HG03103 (cell line): ENCODE data around the gene ACTRT3.
A peak's percentile ranks its signal among the peaks of the same experiment; 100 is the strongest.
"Not testable (repeated sequence)": the region's sequence is repeated elsewhere in the genome, so short reads cannot be mapped to it uniquely, and the experiment has no call there.

Experiments
- ATAC-seq: cut with Tn5 transposase; IDR thresholded peaks from one replicate; pipeline ENCODE4 v1.9.1; 2021; ENCODE audit warnings: low read depth; ENCODE audit not compliant: unreplicated experiment

The ACTRT3 gene

DNA sequence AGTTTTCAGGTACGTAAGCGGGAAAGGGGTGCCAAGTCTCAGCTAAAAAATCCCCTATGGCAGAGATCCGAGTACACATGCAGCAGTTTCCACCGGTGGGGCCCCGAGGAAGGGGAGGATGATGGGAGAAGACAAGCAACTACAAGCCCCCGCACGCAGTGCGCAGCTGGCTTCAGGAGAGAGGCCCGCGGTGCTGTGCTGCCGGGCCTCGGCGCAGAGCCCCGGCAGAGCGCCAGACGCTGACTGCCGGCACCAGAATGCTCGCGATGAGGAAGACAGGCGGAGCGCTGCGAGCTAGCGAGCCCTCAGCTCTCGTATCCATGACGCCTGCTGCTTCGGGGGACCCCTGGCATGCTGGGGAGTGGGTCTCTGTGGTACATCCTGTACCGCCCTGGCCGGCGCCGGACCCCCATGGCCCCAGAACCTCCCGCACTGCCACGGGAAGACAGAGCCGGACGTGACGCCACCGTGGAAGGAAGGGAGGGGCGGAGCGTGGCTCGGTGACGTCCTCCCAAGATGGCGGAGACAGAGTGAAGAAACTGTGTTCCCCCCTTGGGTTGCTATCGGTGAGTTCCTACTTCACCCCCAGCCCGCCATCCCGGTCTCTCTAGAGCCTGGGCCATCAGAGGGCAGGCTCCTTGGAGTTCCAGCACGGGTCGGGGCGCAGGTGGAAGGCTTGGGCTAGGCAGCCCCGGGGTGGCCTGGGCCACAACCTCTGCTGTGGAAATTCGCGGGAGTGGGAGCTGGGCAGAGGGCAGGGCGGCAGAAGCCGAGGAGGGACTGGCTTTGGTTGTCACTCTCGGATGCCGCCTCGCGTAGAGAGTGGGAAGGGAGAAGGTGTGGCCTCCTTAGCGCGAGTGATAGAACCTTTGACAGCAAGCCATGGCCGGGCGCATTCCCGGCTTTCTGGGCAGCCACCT, 3.8 kb upstream of the ACTRT3 start, which contains the start of gene MYNN:
Gene MYNN, plus strand, starts transcription at position 500 of the 920 bp plus-strand sequence. CDS start 900 bp downstream, outside the sequence.
- ATAC-seq = peak; percentile 73

DNA sequence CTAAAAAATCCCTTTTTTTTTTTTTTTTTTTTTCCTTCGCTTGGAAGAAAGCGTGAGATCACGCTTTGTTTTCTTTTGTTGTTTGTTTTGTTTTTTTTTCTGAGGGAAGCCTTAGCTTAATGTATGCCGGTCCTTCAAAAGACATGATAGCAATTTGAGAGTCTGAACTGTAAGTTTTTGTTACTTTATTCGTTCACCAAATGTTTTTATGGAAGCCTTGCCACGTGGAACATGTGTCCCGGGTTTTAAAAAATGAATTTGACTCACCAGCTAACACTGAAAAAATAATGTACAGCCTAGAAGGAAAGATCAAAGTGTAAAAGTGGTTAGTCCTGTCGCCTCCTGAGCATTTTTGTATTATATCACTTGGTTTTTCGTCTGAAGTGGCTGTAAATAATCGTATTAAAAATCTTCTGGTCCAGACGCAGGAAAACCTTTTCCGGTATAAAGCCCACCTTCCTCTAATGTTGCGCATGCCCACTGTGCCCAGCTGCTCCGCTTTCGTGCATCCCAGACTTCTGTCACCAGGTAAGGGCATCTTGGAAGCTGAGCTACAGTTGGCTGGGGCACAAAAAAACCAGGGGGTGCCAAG, 3.0 kb upstream of the ACTRT3 start:
- ATAC-seq = peak; percentile 8

DNA sequence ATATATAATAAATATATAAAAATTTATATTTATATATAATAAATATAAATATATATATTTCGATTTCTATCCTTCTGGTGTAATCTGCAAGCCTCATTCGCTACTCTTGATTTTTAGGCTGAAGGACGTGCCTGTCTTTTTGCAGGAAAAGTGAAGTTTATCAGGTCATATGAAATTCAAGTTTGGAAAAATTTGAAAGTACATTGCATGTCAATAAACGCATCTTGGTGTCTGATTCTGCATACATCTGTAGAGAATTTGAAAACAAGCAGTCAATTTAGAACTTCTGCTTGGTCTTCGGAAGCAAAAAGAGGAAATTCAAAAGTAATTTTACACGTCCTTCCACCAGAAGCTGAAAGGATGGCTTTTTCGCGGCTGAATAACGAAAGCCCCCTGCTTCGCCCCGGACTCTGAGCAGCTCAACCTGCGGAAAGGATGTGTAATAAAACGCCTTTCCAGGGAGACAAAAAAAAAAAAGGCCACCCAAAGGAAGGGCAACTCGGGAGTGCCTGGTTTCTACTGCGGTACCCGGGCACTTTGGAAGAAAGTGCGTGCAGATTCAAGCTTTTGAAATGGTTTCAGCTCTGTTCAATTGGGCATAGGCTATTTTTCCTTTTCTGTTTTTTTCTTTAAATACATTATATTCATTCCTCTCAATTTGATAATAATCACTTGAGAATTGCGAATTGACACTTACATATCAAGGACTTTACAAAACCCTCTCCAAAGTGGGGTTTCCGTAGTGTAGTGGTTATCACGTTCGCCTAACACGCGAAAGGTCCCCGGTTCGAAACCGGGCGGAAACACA, 2.3 kb upstream of the ACTRT3 start:
- no peak for ATAC-seq

DNA sequence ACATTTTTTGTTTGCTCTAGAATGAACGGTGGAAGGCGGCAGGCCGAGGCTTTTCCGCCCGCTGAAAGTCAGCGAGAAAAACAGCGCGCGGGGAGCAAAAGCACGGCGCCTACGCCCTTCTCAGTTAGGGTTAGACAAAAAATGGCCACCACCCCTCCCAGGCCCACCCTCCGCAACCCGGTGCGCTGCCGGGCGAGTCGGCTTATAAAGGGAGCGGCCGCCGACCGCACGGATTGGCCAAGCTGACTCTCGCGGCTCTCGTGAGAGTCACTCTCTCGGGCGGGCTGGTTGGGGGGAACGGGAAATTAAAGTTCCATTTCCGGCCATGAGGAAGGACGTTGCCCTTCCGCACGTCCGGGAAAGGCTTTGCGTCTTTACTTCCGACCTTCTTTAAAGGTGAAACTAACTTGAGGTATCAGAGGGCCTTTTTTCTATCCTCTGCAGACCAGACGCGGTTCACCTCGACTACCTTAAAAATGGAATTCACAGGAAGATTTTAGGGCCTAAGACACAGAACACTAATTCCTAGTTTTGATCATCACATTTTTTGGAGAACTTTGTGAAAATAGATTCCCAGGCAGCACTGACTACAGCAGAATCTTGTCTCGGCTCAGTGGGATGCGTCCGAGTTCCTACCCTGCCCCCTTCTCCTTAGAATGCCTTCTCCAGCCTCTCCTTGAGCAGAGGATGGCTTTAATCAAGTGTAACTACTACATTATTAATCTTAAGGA, 4.3 kb downstream of the ACTRT3 start, which contains the start of gene TERC:
Gene TERC, minus strand, starts transcription at position 179 of the 731 bp plus-strand sequence.
- peak; percentile 56 for ATAC-seq

DNA sequence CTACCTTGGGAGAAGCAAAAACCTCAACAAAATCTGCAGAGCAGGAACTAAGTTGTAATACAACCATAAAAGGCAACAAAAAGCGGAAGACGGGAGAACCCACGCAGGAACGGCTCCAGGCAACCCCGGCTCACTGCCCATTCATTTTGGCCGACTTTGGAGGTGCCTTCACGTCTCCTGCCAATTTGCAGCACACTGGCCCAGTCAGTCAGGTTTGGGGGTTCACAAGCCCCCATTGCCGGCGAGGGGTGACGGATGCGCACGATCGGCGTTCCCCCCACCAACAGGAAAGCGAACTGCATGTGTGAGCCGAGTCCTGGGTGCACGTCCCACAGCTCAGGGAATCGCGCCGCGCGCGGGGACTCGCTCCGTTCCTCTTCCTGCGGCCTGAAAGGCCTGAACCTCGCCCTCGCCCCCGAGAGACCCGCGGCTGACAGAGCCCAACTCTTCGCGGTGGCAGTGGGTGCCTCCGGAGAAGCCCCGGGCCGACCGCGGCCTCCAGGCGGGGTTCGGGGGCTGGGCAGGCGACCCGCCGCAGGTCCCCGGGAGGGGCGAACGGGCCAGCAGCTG, 5.0 kb downstream of the ACTRT3 start:
- ATAC-seq = peak; percentile 32

DNA sequence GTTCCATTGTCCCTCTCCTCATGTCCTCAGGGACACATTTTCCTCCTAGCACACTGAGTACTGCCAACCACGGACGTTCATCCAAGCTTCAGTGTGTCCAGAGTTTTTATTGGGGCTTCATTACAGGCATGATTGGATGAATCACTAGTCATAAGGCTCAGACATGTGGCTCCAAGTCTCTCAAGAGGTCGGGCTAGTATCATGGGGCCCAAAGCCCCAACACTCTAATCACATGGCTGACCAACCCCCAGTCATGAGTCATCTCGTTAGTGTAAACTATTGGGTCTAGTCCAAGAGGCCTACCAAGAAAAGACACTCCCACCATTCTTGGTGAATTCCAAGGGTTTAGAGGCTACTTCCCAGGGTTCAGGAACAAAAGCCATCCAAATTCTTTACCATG, 8.9 kb downstream of the ACTRT3 start:
- no peak for ATAC-seq

DNA sequence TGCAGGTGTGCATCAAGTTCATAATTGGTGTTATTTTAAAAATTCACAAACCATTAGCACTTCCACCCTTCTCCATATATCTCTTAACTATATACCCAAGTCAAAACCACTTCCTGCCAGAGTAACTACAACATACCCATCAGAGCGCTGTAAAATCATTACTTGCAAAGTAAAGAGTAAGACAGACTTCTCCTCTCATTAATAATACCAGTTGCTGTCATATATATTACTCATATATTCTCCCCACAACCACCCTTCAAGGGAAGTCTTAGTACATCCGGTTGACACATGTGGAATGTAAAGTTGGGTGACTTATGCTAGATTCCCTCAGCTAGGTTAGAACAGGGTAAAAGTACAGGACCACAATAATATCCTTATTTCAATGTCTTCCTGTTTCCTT, 10.1 kb downstream of the ACTRT3 start:
- peak; percentile 47 for ATAC-seq

DNA sequence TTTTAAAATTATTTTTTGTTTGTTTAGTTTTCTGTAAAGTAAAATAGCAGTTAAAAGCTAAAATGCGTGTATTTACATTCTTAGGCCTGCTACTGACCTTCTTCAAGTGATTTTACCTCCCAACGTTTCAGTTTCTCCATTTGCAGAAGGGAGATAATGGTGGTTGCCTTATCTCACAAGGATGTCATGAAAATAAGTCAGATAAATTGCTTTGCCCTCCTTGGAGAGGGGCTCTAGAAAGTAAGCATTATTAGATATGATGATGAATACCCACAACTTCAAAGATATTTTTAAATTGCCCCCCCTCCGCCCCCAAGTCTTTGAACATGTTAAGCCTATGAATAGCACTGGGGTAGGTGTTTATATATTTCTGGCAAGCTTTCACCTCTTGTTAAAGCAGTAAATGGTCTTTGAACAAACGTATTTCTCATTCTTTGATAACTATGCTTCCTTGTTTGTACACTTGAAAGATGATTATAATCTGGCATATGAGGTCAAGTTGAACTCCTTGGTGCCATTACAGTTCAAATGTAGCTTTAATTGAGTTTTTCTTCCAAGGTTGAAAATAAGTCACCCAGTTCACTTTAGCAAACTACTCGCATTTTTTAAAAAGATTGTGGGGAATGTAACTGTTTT, 10.9 kb downstream of the ACTRT3 start:
- no peak for ATAC-seq

DNA sequence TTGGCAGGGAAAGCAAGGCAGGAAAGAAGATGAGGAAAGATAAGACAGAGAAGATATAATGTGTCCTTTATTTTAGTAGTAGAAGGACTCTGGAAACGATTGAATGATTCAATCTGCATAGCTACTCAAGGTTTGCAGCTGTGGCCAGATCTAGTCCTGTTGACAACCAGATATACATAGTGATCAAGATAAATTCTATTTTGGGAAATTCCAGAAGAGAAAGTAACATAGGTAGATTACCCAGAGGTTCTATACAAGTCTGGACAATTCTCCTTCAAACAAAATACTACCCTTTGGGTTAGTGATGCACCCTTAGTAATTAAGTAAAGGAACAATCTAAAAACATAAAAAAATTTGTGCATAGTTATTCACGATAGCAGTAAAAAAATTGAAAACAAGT, 13.9 kb downstream of the ACTRT3 start:
- ATAC-seq = no peak

DNA sequence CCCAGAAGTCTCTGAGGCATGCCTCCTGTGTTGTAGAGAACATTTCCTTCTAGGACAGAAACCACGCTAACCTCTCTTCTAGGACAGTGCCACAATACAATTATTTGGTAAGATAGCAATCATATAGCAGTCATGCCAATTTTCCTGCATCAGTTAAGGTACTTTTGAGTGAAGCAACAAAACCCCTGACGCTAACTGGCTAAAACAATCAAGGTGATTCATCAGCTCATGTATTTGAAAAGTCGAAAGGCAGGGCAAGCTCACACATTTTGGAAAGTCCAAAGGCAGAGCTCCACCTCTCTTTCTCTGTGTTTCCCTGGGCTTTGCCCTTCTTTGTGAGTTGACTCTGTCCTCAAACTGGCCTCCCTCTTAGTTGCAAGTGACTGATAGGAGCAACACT, 14.7 kb downstream of the ACTRT3 start:
- no peak for ATAC-seq

DNA sequence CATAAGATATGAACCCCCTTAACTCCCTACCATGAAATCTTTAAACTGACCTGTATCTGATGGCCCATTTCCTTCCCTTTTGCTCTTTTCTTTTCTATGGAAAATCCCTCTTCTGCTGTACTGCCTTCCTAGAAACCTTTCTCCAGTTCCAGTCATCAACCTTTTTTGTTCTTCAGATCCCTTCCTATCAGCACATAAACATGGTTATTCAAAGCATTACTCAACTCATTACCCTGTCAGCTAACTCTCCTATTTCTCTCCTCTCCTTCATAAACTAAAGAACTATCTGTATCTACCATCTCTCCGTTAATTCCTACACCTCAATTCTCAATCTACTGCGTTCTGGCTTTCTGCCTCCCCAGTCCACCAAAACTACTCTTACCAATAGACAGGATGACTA, 17.5 kb downstream of the ACTRT3 start:
- ATAC-seq = no peak

DNA sequence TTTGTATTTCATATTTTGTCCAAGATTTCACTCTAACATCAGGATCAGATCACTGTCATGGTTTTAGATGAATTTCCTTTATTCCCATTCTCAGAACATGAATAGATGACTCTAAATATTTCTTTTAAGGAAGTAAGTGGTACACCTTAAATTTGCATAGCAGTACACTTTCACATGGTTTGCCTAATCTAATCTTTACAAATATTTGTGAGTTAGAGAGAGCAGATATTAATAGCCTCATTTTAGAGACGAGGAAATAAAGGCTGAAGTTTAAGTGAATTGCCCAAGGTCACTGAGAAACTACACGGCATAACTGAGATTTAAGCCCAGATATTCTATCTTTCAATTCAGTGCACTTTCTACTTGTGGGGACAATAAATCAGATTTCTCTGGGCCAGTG, 18.7 kb downstream of the ACTRT3 start:
- no peak for ATAC-seq

DNA sequence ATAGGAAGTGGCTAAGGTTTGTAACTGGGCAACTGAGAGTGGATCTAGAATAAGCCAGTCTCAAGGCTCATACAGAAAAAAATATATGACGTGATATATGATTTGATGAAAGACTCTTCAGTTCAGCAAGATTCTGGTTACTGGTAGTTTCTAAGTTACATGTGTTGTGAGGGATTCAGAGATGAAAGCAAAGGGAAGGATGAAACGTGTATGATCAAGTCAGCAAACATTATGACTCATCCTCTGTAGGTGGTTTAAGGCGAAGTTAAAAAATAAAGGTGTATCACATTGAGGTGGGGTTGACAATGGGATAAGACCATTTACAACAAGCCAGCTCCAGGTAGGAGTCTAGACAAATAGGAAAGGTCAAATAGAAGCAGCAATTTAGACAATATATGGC, 20.7 kb downstream of the ACTRT3 start:
- no peak for ATAC-seq

DNA sequence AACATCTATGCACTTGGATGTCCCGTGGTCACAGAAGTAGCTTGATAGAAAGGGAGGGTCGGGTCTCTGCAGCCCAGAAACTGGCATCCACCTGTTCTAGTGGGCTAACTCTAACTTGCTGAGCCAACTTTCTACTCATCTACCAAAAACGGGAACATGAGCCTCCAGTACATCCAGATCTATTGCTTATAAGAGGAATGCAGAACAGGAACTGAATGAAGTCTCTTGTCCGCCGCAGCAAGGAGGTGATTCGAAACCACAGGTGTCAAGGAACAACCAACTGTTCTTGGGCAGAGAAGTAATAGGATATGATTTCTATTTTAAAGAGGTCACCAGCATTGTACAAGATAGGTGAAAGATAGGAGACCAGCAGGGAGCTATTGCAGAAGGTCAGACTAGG, 22.4 kb downstream of the ACTRT3 start:
- no peak for ATAC-seq

DNA sequence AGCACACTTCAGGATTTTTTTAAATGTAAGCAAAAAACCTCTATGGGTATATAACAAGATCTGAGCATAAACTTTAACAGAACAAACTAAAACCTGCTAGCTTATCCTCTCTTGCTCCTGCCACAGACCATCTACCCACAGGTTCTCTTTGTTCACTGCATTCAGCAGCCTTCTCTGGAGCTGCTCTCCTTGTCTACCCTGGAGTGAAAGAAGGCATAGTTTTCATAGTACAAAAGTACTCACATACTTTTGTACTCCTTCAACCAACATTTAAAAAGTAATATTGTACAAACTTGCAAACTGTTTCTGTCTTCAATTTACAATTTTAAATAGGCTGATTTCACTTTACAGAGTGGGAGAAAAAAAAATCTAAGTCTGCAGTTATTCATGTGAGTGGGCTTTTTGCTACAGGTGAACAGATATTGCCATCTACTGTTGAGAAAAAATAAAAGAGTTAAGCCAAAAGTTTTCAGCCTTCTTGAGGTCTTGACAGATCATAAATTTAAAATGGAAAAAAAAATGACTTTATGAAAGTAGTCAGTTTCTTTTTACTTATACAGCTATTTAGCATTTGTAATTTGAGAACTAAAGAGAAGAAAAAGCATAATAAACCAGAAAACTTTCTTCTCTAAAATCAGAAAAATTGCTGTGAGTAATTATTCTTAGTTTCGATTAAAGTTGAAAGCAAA, 24.9 kb downstream of the ACTRT3 start:
- ATAC-seq = no peak

DNA sequence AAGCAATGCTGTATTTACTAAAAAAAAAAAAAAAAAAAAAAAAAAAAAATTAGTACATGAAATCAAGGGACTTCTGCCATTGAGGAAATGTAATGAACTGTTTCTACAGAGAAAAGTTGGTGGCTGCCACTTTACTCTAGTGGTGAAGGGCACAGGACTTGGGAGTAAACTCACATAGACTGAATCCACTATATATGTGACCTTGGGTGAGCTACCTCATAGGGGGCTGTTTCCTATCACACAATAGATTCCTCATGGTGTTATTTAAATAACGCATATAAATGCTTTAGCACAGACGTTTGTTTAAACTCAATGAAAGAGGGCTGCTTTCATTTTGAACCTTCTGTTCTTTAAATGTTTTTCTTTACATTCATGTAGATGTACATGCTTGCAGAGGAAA, 30.3 kb downstream of the ACTRT3 start:
- ATAC-seq = no peak

DNA sequence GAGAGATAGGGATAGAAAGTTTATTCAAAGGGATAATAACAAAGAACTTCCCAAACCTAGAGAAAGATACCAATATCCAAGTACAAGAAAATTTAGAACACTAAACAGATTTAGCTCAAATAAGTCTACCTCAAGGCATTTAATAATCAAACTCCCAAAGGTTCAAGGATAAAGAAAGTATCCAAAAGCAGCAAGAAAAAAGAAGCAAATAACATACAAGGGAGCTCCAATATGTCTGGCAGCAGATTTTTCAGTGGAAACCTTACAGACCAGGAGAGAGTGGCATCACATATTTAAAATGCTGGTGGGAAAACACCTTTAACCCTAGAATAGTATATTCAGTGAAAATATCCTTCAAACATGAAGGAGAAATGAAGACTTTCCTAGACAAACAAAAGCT, 37.5 kb downstream of the ACTRT3 start:
- not testable (repeated sequence) for ATAC-seq

DNA sequence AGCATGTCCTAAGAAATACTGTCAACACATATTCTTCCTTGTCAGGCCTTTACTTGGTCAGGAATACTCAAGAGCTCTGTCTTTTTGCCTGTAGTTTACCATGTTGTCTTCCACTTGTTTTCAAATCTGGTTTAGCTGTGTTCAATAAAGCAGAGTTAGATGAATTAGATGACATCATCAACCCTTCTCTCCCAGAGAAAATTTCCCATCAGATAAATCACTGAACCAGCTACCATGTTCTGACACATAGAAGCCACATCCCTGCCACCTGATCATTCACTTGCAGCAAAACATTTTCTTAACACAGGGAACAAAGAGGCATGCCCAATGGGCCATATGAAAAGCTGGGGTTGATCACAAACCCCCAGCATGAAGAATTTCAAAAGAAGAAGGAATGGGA, 46.6 kb downstream of the ACTRT3 start:
- ATAC-seq = no peak

DNA sequence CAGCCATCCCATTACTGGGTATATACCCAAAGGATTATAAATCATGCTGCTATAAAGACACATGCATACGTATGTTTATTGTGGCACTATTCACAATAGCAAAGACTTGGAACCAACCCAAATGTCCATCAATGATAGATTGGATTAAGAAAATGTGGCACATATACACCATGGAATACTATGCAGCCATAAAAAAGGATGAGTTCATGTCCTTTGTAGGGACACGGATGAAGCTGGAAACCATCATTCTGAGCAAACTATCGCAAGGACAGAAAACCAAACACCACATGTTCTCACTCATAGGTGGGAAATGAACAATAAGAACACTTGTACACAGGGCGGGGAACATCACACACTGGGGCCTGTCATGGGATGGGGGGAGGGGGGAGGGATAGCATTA, 50.9 kb downstream of the ACTRT3 start:
- not testable (repeated sequence) for ATAC-seq
